Measurements from ENCODE around the gene UBTD1. TPM values are rescaled to one million over a fixed set of nuclear protein-coding genes. Genes with fewer than 3 reads are reported as not detected.

The UBTD1 gene
- total RNA-seq, 1 donor from 2014 or later: 37.5 TPM

DNA sequence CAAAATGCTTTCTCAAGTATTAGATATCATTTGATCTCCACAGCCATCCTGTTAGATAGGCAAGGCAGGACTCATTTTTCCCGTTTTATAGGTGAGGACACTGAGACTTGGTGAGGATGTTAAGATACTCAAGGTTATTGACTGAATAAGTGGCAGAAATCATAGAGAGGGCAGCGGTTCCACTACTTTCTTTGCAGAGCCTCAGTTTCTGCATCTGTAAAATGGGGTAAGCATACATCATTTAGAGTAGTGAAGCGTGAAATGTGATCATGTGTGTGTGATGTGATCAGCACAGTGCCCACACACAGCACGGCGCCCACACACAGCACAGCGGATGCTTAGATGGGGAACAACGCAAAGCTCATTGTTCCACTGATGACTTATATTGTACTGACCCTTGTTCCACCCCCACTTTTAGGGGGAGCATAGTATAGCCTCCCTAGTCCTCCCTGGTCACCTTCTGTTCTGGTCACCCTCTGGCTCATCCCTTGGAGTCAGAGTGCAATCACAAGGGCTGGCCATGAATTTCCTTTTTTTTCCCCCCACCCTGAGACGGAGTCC, 10.5 kb downstream of the UBTD1 start:
- H3K9me3 ChIP-seq: no peaks in the 10 kb centered on the region
- ATAC-seq: peak; percentile 81
- H3K36me3 ChIP-seq: no peaks in the 10 kb centered on the region
- H3K4me3 ChIP-seq: no peak overlapping the region
- no peaks in the 10 kb centered on the region for H3K27me3 ChIP-seq
- TF ChIP-seq, protein P1, sequence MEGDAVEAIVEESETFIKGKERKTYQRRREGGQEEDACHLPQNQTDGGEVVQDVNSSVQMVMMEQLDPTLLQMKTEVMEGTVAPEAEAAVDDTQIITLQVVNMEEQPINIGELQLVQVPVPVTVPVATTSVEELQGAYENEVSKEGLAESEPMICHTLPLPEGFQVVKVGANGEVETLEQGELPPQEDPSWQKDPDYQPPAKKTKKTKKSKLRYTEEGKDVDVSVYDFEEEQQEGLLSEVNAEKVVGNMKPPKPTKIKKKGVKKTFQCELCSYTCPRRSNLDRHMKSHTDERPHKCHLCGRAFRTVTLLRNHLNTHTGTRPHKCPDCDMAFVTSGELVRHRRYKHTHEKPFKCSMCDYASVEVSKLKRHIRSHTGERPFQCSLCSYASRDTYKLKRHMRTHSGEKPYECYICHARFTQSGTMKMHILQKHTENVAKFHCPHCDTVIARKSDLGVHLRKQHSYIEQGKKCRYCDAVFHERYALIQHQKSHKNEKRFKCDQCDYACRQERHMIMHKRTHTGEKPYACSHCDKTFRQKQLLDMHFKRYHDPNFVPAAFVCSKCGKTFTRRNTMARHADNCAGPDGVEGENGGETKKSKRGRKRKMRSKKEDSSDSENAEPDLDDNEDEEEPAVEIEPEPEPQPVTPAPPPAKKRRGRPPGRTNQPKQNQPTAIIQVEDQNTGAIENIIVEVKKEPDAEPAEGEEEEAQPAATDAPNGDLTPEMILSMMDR (IDR thresholded peaks at IDR 0.05): no peak
- DNase-seq: peak; percentile 74
- intact Hi-C loops (cut with DNase I): no loop called here
- H3K27ac ChIP-seq: no peak overlapping the region
- H3K4me1 ChIP-seq: peaks cover 6% of the 10 kb centered on the region

DNA sequence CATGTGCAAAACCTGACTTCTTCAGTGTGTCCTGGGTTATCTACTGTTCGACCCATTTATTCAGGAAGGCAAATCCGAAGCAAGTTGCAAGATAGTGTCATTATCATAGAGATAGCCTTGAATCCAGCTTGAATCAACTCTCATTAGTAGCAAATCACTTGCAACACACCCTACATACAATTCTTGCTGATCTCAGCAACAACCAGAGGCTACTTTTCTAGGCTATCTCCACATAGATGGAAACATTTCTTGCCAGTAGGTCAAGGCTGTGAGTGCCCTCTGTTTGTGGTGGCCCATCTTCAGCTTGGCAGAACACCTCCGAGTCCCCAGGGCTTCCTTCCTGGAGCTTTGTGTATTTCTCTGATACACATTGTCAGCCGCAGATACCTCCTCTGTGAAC, 12.0 kb downstream of the UBTD1 start:
- intact Hi-C loops (cut with DNase I): no loop called here
- no peak overlapping the region for H3K4me3 ChIP-seq
- TF ChIP-seq, protein P1 (IDR thresholded peaks at IDR 0.05): no peak

DNA sequence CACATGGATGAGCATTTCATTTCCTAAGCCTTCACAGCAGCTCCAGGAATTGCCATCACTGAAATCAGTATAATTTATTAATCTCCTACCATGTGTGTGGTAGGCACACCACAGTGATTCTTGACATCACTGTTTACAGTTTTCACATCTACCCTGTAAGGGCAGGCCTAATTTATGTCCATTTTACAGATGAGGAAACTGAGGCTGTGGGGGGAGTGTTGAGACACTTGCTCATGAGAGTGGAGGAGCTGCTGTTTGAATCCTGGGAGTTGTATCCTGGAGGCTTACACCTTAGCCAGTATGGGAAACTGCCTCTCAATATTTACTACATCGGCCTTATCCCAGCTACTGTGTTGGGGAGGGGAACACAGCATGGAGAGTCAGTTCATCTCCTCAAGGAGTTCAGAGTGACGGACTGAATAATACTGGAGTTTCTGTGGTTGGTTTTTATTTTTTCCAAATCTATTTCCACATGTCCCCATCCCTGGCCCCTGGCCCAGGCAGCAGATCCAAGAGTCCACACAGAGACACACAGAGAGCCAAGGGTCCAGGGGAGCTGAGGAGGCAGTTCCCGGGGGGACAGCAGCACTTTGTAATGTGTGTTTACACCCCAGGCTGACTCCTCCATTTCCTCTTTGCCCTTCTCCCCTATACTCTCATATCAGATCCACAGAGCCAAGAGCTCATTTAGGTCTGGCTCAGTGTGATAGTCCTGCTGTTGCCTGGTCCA, 13.2 kb downstream of the UBTD1 start:
- Histone ChIP-seq H3K36me3 (no peaks in the 10 kb centered on the region), H3K4me1 (peaks cover 10% of the 10 kb centered on the region), H3K4me3 (no peak overlapping the region), H3K27me3 (no peaks in the 10 kb centered on the region), H3K27ac (no peak overlapping the region), H3K9me3 (no peaks in the 10 kb centered on the region)
- DNase-seq (no peak), ATAC-seq (no peak)
- intact Hi-C loops (cut with DNase I): no loop called here
- TF ChIP-seq, protein P1 (IDR thresholded peaks at IDR 0.05): no peak

More for the DNA sequence above, 12.0 kb downstream of the UBTD1 start:
- H3K27me3 ChIP-seq: no peaks in the 10 kb centered on the region
- H3K9me3 ChIP-seq: no peaks in the 10 kb centered on the region
- ATAC-seq (no peak), DNase-seq (no peak)
- H3K4me1 ChIP-seq: peaks cover 6% of the 10 kb centered on the region
- H3K36me3 ChIP-seq: no peaks in the 10 kb centered on the region
- no peak overlapping the region for H3K27ac ChIP-seq

DNA sequence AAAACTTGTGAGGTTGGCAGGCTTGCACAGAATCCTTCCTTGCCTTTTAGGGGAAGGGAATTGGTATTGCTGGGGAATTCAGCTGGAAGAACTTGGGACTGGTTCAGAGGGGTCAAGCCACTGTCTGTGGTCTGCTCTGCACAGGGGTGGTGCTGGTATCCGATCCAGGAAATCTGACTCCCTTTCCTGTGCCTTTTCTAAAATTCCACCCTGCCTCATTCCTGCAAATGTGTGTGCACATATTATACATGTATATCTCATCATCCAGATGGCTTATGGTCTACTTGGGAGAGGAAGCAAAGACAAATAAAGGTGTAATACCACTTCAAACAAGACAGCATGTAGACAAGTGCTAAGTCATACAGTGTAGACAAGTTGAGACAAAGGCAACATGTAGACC, 14.3 kb downstream of the UBTD1 start:
- Histone ChIP-seq H3K27me3 (no peaks in the 10 kb centered on the region), H3K4me3 (no peak overlapping the region), H3K27ac (no peak overlapping the region), H3K4me1 (peaks cover 21% of the 10 kb centered on the region), H3K9me3 (no peaks in the 10 kb centered on the region), H3K36me3 (no peaks in the 10 kb centered on the region)
- DNase-seq (no peak), ATAC-seq (no peak)
- intact Hi-C loops (cut with DNase I): no loop called here
- TF ChIP-seq, protein P1 (IDR thresholded peaks at IDR 0.05): no peak

DNA sequence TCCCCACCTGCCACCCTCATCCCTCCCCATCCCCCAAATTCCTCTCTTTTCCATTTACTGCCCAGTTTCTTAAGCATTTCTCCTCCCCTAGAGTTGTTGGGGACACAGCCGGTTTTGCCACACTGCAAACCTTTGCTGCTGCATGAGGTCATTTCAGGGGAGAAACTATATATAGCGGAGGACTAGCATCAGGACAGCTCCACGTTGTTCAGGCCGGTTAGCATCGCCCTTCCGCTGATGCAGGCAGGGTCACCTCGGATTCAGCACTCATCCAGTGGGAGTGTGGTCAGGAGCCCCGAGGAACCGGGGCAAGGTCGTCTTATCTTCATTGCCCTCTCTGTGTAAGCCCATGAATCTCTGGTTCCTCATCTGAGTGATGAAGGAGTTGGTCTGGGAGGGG, 15.6 kb downstream of the UBTD1 start:
- ATAC-seq: no peak
- H3K36me3 ChIP-seq: no peaks in the 10 kb centered on the region
- intact Hi-C loops (cut with DNase I): no loop called here
- peaks cover 33% of the 10 kb centered on the region for H3K4me1 ChIP-seq
- no peaks in the 10 kb centered on the region for H3K27me3 ChIP-seq
- no peaks in the 10 kb centered on the region for H3K9me3 ChIP-seq
- H3K27ac ChIP-seq: no peak overlapping the region
- TF ChIP-seq, protein P1 (IDR thresholded peaks at IDR 0.05): no peak
- no peak for DNase-seq
- H3K4me3 ChIP-seq: no peak overlapping the region
